ENCODE measurements around the gene PLA2G12A.

The PLA2G12A gene

DNA sequence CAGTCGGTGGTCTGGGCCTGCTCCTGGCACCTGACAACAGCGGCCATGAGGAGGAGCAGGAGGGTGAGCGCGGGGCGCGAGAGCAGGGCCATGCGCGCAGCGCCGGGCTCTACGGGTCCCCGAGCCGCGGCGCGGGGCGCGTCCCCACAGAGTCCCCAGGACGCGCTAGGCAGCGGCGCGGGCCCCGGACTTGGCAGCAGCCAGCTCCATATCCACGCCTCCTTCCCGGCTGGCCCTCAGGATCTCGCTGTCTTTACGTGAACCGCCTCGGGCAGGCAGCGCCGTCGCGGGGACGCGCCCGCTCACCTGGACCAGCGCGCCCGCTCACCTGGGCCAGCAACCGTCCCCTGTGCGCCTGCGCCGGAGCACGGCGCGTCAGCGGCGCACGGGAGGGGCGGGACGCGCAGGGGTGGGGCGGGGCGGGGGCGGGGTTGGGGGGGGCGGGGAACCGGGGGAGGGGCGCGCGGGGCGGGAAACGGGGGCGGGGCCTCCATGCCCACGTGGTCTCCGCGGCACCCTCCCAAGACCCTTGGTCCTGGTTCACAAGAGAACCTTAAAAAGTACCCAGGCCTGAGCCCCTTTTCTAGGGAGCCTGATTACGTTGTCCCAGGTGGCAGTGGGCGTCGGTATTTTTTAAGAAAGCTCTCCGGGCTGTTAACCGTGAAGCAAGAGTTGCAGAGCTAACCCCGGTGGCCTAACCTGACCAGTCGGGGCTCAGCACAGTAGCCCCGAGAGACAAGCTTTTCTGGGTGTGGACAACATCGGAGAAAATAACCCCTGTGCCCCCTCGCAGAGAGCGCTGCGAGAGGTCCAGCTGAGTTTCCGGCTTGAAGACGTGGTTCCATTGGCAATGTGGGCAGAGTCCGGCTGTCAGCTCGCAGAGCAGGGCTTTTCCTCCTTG lies at the start of gene PLA2G12A:
Gene PLA2G12A, minus strand, starts transcription at position 353 of the 901 bp plus-strand sequence. Its CDS starts 261 bp downstream, at position 92.
- DNase-seq (ENCODE audit: low read depth), result no peak
- TF ChIP-seq CTCF (IDR thresholded peaks at IDR 0.05; ENCODE audit: control insufficient read depth, insufficient read depth, low read depth, low read length, missing control alignments), result no peak
- peak within 1 kb of the TSS; percentile 74 for H3K4me3 ChIP-seq (ENCODE audit: control insufficient read depth, low read depth, low read length)

DNA sequence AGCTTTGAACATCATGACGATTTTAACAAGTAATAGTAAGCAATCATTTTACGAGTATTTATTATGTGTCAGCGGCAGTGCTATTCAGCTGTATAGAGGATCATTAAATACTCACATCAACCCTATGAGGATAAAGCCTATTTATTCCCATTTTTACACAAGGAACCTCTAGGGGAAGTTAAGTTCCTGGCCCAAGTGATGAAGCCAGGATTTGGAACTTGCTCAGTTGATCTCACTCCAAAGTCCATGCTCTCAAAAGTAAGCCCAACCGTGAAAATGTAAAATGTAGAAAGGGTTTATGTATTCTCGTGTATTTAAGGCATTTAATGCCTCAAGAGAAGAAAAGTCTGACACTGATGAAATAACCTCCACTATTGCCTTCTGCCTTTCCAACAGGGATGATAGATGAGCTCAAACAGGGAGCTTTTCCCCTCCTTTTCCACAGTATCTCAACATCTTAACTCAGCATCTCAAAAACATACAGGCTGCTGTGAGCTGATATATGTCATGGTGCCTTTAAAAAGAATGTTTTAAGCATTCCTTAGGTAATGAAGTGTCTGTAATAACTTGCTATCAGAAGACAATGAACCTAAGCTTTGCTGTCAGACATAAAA lies 35.0 kb upstream of the PLA2G12A start:
- TF ChIP-seq CTCF (IDR thresholded peaks at IDR 0.05; ENCODE audit: control insufficient read depth, insufficient read depth, low read depth, low read length, missing control alignments), result no peak
- DNase-seq (ENCODE audit: low read depth), result no peak
- H3K4me3 ChIP-seq (ENCODE audit: control insufficient read depth, low read depth, low read length), result no peak overlapping the region

GRCh38 chr4:109764376-109764775 lies 34.5 kb upstream of the PLA2G12A start:
- DNase-seq (ENCODE audit: low read depth), result no peak
- H3K4me3 ChIP-seq (ENCODE audit: control insufficient read depth, low read depth, low read length), result no peak overlapping the region
- no peak for TF ChIP-seq CTCF (IDR thresholded peaks at IDR 0.05; ENCODE audit: control insufficient read depth, insufficient read depth, low read depth, low read length, missing control alignments)

DNA sequence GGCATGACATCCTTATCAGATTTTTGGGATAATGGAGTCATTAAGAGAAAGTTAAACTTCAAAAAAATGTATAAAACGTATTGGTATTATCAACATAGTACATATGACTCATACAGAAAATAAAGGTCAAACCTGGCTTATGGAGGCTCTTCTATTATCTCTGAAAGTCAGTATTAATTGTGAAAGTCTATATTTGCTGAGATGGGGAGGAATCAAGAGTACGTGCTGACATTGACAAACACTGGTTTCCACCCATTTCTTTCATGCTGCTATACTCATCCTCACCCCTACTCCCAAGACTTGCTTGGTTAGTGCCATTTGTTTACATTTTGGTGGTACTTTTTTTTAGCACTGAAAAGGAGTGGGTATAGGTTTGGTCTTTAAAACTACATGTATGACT lies 30.8 kb upstream of the PLA2G12A start:
- no peak overlapping the region for H3K4me3 ChIP-seq (ENCODE audit: control insufficient read depth, low read depth, low read length)

GRCh38 chr4:109755656-109756055 lies 25.8 kb upstream of the PLA2G12A start:
- TF ChIP-seq CTCF (IDR thresholded peaks at IDR 0.05; ENCODE audit: control insufficient read depth, insufficient read depth, low read depth, low read length, missing control alignments), result no peak
- no peak overlapping the region for H3K4me3 ChIP-seq (ENCODE audit: control insufficient read depth, low read depth, low read length)
- DNase-seq (ENCODE audit: low read depth), result no peak

More for the DNA sequence above, 30.8 kb upstream of the PLA2G12A start:
- no peak for DNase-seq (ENCODE audit: low read depth)
- TF ChIP-seq CTCF (IDR thresholded peaks at IDR 0.05; ENCODE audit: control insufficient read depth, insufficient read depth, low read depth, low read length, missing control alignments), result no peak

- H3K4me3 ChIP-seq (ENCODE audit: control insufficient read depth, low read depth, low read length), result no peak overlapping the region
- TF ChIP-seq CTCF (IDR thresholded peaks at IDR 0.05; ENCODE audit: control insufficient read depth, insufficient read depth, low read depth, low read length, missing control alignments), result no peak
- DNase-seq (ENCODE audit: low read depth), result no peak
Observed at GRCh38 chr4:109754093-109754857, 24.4 kb upstream of the PLA2G12A start.
